Measurements from ENCODE around the gene HOXA6.

Gene HOXA6

DNA sequence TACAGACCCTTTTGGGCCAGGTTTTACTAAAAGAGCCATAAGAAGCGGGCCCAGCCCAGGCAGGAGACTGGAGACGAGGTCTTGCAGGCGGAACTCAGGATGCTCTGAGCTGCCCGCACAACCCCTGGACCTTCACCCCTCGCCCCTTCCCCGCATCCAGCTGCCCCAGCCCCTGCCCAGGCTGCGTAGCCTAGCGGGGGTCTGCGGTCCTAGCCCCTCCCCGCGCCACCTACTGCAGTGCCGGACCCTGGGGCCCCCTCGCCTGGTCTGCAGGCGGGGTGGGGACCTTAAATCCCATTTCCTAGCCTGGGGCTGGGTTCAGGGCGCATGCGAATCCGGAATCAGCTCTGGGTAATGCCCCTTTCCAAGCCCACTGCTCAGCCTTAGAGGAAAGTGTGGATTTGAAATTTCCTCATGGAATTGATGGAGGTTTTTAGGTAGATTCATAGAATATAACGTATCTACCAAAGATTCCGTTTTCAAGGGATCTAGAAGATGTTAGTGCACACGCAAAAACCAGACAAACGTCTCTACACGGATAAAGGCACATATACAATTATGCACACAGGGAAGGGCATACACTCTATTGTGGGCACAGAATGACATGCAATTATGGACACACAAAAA, 5.4 kb upstream of the HOXA6 start:
- no peak for FAIRE-seq

DNA sequence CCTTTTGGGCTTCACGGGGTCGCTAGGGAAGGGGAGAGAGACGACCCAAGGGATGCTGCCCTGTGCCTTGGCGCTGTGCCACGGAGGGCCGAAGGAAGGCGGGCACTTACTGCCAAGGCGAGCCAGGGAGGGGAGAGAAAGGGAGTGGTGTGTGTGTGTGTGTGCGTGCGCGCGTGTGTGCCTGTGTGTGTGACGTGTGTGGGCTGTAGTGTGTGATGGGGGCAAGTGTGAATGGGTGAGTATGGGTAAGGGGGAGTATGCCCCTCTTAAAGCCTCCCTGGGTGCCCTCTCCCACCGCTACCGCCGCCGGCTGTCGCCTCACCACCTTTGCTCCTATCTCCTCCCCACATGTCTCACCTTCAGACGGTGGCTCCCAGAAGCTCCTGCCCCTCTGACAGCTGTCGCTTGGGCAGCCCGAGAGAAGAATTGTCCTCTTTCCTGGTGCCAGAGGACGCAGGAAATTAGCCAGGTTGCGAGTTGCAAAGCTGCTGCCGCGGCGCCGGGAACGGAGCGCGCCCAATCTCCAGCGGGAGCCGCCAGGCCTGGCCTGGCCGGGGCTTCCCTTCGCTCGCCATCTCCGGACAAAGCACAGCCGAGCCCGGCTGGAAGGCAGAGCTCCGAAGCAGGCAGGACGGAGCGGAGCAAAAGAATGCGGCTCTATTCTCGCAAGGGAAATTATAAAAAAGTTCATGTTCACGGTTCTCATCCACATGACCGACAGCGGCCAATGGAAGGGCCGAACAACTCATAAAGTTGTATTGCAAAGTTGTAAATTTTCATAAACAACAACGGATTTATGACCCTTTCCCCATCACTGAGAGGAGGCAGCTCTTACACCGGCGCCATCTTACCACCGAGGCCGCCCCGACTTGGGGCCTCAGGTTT, 4.6 kb upstream of the HOXA6 start, which contains the start of gene HOXA3:
HOXA3 (minus strand) TSS at position 653 of the 885 bp plus-strand sequence. CDS start 41,943 bp downstream, outside the sequence.
- FAIRE-seq (peak; percentile 92), DNase-seq (ENCODE audit: insufficient read length, low spot score) (peak; percentile 71)

More for the DNA sequence above, 5.4 kb upstream of the HOXA6 start:
- DNase-seq (ENCODE audit: insufficient read length, low spot score): no peak

DNA sequence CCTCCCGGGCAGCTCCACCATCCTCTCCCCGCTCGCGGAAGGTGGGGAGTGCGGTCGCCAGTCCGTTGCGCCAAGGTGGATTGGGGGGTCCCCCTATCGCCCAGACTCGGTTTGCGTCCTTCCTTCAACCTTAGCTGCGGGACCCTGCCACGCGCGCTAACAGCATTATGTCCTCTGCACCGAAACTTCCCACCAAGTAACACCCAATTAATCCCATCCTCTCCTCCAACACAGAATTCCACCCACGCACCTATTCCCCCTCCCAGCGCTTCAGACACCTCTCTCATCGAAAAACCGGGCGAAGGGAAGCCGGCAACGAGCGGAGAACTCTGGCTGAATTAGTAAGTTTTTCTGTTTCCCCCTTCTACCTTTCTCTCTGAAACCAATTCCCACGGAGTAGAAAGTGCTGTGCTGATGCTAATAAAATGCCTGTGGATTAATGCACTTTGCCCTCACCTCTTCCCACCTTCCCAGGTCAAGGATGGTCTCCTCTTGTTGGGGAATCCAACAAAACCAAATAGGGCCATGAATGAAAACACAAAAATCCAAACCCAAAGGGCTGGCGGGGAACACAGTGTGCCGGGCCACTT, 3.9 kb upstream of the HOXA6 start:
- DNase-seq (ENCODE audit: insufficient read length, low spot score) (no peak), FAIRE-seq (no peak)

DNA sequence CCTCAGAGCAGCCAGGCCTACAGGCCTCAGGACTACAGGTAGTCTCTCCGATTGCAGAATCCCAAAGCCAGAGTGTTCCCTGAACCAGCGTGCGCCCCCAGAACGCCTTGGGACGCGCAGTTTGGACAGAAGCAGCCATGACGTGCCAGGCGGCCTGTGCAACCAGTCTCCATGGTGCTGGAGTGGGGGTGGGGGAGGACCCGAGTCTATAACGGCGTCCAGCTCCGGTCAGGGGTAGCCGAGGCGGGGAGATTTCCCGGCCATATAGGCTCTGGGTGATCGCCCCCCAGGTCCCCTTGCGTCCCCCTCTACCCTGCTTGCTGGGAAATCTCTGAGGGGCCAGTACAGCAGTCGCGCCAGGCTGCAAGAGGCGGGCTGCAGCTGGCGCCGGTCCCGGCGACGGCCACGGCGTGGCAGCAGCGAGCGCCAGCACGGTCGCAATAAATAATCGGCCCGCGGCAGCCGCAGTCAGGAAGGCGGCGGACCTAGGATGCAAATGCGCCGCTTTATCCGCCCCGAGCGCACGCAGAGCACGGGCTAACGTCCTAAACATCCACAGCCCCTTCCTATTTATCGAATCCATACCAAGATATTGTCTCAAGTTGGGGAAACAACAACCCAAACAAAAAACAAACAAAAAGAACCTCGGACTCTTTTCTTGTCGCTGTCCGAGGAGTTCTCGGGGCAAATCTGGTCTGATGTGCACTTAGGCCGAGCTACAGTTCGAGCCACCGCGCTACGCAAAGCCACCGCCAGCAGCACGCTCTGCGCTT, 3.2 kb upstream of the HOXA6 start:
- DNase-seq (ENCODE audit: insufficient read length, low spot score): no peak
- FAIRE-seq: peak; percentile 86

DNA sequence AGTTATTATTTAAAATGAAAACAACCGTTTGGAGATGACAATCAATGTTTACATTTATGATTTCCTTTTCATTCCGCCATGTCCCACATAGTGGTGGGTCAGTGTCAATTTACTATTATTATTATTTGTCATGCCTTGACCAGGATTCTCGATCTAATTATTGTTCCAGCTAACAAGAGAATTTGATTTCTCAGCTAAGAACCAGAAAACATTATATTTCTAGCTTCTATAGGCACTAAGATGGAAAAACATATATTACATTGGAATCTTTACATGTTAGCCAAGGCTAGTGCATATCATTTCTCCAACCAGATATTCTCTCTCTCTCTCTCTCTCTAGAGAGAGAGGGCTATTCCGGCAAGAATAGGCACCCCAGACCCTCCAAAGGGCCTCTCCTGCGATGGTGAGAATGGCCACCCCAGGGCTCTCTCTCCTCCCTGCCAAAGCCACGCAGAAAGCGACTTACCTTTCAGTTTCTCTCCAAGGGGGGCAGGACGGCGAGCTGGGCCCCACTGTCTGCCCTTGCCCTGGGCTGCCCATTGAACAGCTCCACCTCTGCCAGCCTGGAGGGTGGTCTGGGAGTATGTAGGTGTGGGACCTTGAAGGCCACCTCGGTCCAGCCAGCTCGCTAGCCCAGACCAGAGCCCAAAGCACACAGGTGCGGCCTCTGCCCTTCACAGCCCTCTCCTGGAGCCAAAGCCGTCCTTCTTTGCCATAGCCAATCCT, 2.4 kb upstream of the HOXA6 start:
- no peak for DNase-seq (ENCODE audit: insufficient read length, low spot score)

DNA sequence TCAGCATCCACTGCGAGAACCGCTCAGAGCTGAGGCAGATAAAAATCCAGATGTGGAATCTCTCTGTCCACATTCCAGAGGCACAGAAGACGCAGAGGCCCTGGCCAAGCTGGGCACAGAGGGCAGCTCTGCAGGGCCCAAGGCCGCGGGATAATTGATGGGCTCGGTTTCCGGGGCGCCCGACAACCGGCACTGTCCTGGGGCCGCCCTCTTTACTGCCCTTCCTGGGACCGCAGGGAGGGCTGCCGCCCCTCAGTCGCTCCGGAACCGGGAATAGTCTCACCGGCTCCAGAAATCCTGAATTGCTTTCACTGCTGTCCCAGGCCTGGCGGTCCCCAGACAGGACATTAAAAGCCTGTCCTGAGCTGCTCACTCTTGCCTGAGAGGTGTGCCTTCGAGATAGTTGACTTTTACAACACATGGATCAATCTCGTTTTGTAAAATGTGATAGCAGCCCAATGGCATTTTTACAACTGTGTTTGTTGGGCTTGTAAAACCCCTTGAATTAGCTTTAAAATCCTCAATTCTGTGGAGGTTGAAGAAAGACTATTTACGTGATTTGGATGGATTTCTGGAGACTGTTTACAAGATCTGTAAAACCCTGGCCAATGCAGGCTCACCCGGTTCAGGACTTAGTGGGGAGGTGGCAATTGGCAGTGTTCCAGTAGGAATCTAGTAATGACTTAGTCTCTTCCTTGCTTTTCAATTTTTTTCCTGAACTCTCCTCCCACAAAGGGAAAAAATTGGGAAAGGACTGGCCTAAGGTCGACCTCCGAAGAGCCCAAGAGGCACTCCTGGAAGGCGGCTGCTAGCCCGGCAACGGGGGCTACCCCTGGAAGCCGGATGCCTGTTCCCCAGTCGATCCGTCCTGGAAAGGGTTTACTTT, 1.4 kb upstream of the HOXA6 start:
- FAIRE-seq: no peak
- DNase-seq (ENCODE audit: insufficient read length, low spot score): no peak

More for the DNA sequence above, 2.4 kb upstream of the HOXA6 start:
- no peak for FAIRE-seq

DNA sequence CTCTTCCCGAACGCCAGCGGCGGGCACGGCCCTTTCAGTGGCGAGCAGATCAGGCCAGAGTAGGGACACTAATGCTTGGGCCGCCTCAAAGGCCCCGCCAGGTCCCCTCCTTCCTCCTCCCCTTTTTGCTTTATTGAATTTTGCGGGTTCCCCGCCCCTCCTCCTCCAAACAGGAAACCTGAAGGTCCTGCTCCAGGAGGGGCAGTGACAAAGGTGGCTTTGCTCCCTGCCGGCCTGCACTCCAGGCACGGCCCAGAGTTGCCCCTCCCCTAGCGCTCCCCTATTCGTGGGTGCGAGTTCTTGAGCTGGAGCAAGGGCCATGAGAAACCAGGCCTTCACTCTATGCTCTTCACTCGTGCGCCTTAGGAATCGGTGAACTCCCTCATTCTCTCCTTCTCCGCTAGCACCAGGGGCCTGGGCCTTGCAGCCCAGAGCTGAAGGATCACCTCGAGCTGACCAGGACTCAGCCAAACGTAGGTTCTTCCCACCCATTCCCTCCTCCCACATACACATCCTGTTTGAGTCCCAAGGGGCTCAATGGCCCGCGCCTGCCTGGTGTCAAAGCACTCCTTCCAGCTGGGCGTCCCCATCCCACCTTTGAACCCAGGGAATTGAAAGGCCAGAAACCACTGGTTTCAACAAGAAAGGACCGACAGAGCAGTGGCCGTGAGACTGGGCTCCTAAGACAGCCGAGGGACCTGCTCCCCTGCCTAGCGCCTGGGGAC, 619 bp upstream of the HOXA6 start:
- DNase-seq (ENCODE audit: insufficient read length, low spot score) (no peak), FAIRE-seq (peak; percentile 42)

DNA sequence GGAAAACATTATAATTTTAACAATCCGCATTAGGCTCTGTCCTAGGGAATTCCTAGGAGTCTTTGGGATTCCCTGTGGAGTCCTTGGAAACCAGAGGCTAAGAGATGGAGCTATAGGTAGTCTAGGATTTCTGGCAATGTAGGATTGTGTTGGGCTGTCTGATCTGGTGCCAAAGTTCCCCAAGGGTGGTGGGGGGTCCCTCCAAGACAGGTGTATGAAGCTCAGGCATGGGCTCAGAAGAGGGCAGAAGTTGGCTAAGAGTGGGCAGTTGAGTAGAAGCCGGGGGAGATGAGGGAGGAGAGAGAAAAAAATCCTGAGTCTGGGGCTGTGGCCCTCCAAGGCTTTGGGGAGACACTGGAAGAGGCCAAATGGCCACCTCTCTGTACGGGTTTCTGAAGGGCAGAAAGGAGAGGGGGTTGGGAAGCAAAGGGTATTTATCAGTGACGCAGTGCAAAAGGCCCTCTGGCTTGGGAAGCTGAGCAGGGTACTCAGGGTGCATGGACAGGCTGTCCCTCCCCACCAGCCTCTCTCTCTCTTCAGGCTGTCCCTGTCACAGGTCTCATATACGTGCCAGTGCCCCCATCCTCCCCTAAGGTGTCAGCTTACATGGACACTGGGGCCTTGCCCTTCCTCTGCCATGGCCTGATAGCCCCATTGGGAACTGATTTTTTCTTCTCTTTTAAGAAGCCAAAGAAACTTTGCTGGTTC, 929 bp downstream of the HOXA6 start:
- FAIRE-seq (no peak), DNase-seq (ENCODE audit: insufficient read length, low spot score) (no peak)

DNA sequence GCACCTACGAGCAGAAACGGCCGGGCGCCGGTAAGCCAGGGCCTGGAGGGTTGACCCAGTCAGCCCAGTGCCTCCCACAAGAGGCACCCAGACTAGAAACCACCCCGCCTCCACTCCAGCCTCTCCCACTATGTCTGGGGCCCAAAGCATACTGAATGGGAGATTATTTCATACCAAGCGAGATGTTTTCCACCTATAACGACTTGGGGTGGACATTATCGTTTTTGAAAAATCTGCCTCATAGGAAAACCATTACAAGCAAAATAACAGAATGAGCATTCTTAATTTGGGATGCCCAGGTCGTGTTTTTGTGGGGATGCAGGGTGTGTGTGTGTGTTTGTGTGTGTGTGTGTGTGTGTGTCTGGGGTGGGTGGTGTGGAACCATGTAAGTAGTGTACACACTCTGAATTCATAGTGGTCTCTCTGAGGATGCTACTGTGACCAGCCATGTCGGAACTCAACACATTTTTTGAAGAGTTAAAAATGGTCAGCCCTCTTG, 1.6 kb downstream of the HOXA6 start:
- no peak for FAIRE-seq
- no peak for DNase-seq (ENCODE audit: insufficient read length, low spot score)

DNA sequence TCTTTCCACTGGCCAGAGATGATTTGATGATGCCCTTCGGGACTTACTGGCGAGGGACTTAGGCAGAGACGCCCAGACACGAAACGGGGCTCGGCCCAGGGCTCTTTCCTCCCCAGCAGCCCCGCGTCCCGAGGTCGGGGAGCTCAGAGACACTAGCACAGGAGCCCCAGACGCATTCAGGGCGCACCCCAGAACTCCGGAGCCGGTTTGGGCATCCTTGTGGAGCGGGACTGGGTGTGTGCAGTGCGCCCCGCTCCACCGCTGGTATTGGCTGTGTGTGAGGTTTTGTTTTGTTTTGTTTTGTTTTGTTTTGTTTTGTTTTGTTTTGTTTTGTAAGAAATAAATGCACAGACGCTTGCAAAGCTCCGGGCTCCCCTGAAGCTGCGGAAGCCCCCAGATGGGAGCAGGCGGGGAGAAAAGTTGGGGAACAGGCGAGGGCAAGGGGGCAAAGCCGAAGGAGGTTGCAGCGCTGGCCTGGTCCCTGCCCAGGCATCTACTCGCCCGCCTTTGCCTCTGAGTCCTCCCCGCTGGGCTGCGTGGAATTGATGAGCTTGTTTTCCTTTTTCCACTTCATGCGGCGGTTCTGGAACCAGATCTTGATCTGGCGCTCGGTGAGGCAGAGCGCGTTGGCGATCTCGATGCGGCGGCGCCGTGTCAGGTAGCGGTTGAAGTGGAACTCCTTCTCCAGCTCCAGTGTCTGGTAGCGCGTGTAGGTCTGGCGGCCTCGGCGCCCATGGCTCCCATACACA, 2.2 kb downstream of the HOXA6 start:
- FAIRE-seq (no peak), DNase-seq (ENCODE audit: insufficient read length, low spot score) (no peak)

DNA sequence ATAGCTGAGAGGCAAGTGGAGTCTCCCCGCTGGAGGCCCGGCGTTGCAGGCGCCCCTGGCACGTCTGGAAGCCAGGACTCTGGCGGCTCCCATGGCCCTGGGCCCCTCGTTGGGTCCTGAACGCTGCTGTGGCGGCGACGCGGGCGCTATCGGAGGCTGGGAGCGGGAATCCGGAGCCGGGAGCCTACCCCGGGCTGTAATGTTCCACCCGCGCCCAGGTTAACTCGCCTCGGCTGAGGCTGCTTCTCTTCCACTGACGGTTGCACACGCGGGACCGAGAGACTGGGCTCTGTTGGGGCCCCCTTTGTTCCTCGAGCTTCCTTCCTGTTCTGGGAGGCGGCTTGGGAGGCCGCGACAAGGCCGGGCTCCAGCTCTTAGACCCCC, 2.8 kb downstream of the HOXA6 start:
- FAIRE-seq (no peak), DNase-seq (ENCODE audit: insufficient read length, low spot score) (no peak)

DNA sequence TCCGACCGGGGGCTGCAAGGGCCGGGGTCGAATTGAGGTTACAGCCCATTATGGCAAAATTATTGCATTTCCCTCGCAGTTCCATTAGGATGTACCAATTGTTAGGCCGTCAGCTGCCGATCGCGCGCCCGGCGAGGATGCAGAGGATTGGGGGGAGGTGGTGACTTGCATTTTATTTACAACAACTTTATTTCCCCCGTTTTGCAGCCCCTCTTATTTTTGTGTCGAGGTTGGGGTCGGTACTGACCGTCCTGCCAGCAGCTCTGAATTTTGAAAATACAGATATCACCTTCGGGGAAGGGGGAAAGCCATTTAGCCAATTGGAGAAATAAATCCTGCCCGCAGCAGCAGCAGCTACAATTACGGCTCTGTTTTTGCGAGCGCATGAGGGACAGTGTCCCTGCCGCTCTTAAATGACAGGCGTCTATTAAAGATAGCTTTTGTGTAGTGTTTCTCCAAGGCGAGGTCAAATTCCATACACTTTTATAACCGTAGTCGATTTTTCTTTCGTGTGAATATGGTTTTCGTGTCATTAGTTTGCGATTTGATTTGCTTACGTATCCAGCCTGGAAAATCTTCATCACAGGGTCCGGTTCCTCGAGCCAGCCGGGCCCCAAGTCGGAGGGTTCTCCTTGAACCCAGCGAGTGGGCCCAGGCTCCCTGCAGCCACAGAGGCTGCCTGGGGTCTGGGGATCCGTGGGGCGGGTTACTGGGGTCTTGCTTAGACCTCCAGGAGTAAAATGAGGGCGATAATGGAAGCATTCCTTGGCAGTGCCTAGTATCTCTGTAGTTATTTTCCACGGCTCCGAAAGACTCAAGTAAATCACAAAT, 3.4 kb downstream of the HOXA6 start:
- FAIRE-seq (no peak), DNase-seq (ENCODE audit: insufficient read length, low spot score) (no peak)

DNA sequence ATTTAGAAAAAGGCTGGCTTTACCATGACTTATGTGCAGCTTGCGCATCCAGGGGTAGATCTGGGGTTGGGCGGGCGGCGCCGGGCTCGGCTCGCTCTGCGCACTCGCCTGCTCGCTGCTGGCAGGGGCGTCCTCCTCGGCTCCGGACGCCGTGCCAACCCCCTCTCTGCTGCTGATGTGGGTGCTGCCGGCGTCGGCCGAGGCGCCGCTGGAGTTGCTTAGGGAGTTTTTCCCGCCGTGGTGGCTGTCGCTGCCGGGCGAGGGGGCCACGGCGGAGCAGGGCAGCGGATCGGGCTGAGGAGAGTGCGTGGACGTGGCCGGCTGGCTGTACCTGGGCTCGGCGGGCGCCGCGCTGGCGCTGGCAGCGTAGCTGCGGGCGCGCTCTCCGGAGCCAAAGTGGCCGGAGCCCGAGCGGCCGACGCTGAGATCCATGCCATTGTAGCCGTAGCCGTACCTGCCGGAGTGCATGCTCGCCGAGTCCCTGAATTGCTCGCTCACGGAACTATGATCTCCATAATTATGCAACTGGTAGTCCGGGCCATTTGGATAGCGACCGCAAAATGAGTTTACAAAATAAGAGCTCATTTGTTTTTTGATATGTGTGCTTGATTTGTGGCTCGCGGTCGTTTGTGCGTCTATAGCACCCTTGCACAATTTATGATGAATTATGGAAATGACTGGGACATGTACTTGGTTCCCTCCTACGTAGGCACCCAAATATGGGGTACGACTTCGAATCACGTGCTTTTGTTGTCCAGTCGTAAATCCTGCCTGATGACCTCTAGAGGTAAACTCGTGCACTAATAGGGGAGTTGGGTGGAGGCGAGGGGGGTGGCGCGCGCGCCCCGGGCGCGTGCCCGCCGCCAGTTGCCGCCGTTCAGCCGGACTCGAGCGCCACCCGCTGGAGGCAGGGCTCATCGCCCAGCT, 4.3 kb downstream of the HOXA6 start, which contains the start of gene HOXA5:
HOXA5 (minus strand) TSS at position 659 of the 927 bp plus-strand sequence; CDS start at position 585, 74 bp downstream.
- FAIRE-seq (peak; percentile 95), DNase-seq (ENCODE audit: insufficient read length, low spot score) (peak; percentile 94)

DNA sequence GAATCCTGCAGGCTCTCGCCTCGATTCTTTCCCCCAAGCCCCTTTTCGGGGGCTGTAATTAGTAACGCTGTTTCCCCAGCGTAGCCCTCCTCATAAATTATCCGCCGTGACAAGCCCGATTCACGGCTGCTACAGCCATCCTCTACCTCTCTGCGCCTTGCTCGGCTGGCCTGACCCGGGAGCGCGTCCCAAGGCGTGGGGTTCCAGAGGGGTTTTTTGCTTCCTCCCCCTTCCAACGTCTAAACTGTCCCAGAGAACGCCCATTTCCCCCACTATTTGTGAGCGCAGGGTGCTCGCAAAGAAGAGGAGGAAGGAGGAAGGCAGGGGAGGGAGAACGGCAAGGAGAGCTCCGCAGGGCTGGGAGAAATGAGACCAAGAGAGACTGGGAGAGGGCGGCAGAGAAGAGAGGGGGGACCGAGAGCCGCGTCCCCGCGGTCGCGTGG, 5.0 kb downstream of the HOXA6 start:
- FAIRE-seq: no peak
- no peak for DNase-seq (ENCODE audit: insufficient read length, low spot score)

All from HTR-8/SVneo (cell line).